ENCODE measurements around the gene PEX11G. TPM values are rescaled to one million over a fixed set of nuclear protein-coding genes. Genes with fewer than 3 reads are reported as not detected.

Gene PEX11G
- total RNA-seq, 4 donors from 2014 or later = 2.9 to 5.2 (median 4.1) TPM

GRCh38 chr19:7476241-7476640 lies 12.6 kb downstream of the PEX11G start:
- WGBS = 69% methylated on average over 4 of the region's 7 CpGs
- Histone ChIP-seq H3K4me3 (no peak overlapping the region), H3K9me3 (no peaks in the 10 kb centered on the region), H3K4me1 (peaks cover 6% of the 10 kb centered on the region), H3K36me3 (peaks cover 8% of the 10 kb centered on the region), H3K27me3 (no peaks in the 10 kb centered on the region), H3K27ac (no peak overlapping the region)
- DNase-seq (ENCODE audit: low spot score in 2 of 2) = no peak
- TF ChIP-seq POLR2A (IDR thresholded peaks at IDR 0.05) (no peak), EP300 (IDR thresholded peaks at IDR 0.05) (no peak), POLR2AphosphoS5 (IDR thresholded peaks at IDR 0.05) (no peak)
- TF ChIP-seq, protein P1, sequence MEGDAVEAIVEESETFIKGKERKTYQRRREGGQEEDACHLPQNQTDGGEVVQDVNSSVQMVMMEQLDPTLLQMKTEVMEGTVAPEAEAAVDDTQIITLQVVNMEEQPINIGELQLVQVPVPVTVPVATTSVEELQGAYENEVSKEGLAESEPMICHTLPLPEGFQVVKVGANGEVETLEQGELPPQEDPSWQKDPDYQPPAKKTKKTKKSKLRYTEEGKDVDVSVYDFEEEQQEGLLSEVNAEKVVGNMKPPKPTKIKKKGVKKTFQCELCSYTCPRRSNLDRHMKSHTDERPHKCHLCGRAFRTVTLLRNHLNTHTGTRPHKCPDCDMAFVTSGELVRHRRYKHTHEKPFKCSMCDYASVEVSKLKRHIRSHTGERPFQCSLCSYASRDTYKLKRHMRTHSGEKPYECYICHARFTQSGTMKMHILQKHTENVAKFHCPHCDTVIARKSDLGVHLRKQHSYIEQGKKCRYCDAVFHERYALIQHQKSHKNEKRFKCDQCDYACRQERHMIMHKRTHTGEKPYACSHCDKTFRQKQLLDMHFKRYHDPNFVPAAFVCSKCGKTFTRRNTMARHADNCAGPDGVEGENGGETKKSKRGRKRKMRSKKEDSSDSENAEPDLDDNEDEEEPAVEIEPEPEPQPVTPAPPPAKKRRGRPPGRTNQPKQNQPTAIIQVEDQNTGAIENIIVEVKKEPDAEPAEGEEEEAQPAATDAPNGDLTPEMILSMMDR (IDR thresholded peaks at IDR 0.05) = no peak

GRCh38 chr19:7475665-7476064 lies 13.2 kb downstream of the PEX11G start:
- H3K27ac ChIP-seq = no peak overlapping the region
- H3K36me3 ChIP-seq = peaks cover 14% of the 10 kb centered on the region
- H3K27me3 ChIP-seq = no peaks in the 10 kb centered on the region
- H3K4me3 ChIP-seq = no peak overlapping the region
- WGBS = 80% methylated on average over 6 of the region's 6 CpGs
- TF ChIP-seq POLR2A (IDR thresholded peaks at IDR 0.05) (no peak), POLR2AphosphoS5 (IDR thresholded peaks at IDR 0.05) (no peak), EP300 (IDR thresholded peaks at IDR 0.05) (no peak)
- TF ChIP-seq, protein P1 (IDR thresholded peaks at IDR 0.05) = no peak
- H3K9me3 ChIP-seq = no peaks in the 10 kb centered on the region
- DNase-seq (ENCODE audit: low spot score in 2 of 2) = no peak
- peaks cover 6% of the 10 kb centered on the region for H3K4me1 ChIP-seq

DNA sequence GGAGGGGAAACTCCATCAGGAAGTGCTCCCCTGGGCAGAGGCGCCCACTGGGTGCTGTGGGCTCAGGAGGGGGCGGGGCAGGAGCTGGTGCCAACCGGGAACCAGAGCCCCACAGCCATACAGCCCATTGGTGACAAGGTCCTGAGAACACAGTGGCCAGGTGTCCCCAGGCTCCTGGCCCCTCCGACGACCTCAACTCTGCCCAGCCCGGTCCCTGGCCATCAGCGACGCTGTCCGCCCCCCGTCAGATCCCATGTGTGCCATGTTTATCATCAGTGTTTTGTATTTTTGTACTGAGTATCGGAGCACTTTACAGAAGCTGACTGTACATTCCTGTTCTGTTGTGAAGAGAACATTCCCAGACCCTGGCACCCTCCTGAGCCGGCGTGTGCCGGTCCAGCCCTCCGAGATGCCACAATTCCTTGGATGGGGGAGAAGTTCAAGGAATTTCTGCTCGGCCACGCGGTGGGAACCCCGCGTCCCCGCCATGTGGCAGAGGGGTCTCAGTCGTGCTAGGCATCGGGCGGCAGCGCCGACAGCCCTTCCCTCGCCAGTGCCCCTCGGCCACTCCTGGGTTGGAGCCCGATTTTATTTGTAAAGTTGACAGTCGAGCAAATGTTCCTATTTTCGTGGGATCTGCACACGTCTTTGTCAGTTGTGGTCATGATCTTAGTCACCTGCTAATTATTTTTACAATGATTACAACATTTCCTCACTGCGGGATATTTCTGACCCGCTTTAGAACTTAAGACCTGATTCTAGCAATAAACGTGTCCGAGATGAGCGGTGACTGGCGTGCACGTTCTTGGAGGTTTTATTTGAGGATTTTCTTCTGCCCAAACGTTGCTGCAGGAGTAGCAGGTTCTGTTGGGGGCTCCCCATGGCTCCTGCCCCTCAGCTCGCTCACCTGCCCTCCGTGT lies 16.9 kb downstream of the PEX11G start:
- H3K4me3 ChIP-seq = no peak overlapping the region
- H3K27me3 ChIP-seq = no peaks in the 10 kb centered on the region
- H3K36me3 ChIP-seq = peaks cover 50% of the 10 kb centered on the region
- H3K9me3 ChIP-seq = no peaks in the 10 kb centered on the region
- no peaks in the 10 kb centered on the region for H3K4me1 ChIP-seq
- no peak for TF ChIP-seq EP300 (IDR thresholded peaks at IDR 0.05)
- TF ChIP-seq, protein P1 (IDR thresholded peaks at IDR 0.05) = no peak
- TF ChIP-seq POLR2A (IDR thresholded peaks at IDR 0.05) = no peak
- no peak for TF ChIP-seq POLR2AphosphoS5 (IDR thresholded peaks at IDR 0.05)
- H3K27ac ChIP-seq = no peak overlapping the region
- 88% methylated on average over 28 of the region's 42 CpGs for WGBS
- DNase-seq (ENCODE audit: low spot score in 2 of 2) = no peak

- Histone ChIP-seq H3K4me3 (no peak overlapping the region), H3K27me3 (no peaks in the 10 kb centered on the region), H3K9me3 (no peaks in the 10 kb centered on the region), H3K4me1 (no peaks in the 10 kb centered on the region), H3K36me3 (peaks cover 55% of the 10 kb centered on the region), H3K27ac (no peak overlapping the region)
- 88% methylated on average over 19 of the region's 31 CpGs for WGBS
- no peak for TF ChIP-seq EP300 (IDR thresholded peaks at IDR 0.05)
- no peak for TF ChIP-seq POLR2AphosphoS5 (IDR thresholded peaks at IDR 0.05)
- TF ChIP-seq, protein P1 (IDR thresholded peaks at IDR 0.05) = no peak
- no peak for TF ChIP-seq POLR2A (IDR thresholded peaks at IDR 0.05)
- no peak for DNase-seq (ENCODE audit: low spot score in 2 of 2)
These were observed 18.1 kb downstream of the PEX11G start for GRCh38 chr19:7470540-7471305.
